Neural progenitor cell (in vitro differentiated cells): ENCODE results near the gene PDE3B.

Experiments used
- EZH2 ChIP-seq: fragments of 200-600 bp; sonication (generic); IDR thresholded peaks from 2 replicates; pipeline ENCODE4 v1.6.1; 2017; ENCODE audit warnings: antibody characterized with exemption, mild to moderate bottlenecking, moderate library complexity
- EZH2phosphoT487 ChIP-seq: fragments of 200-600 bp; sonication (generic); IDR thresholded peaks from 2 replicates; pipeline ENCODE4 v1.6.1; 2017; ENCODE audit warnings: antibody characterized with exemption
- TF ChIP-seq, protein P1 (sequence below): fragments of 200-600 bp; sonication (generic); IDR thresholded peaks from 2 replicates; pipeline ENCODE4 v1.5.1; 2017; ENCODE audit warnings: antibody characterized with exemption, mild to moderate bottlenecking

DNA sequence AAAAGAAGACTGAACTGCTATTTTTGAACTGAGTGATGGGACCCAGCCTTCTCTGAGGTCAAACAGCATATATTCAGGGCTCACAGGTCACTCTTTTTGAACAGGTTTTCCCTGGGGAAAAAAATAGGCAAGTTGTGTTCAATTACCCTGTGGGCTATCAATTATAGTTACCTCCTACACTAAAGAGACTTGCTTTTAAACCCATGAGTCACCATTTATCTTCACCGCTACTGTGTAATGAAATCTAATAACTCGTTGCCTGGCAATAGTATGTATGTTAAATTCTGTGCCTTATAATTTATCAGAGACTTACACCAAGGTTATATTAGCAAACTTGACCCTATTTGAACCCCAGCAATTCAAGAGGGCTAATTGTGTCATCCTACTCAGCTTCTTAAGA lies 149.9 kb downstream of the PDE3B start:
- TF ChIP-seq, protein P1, sequence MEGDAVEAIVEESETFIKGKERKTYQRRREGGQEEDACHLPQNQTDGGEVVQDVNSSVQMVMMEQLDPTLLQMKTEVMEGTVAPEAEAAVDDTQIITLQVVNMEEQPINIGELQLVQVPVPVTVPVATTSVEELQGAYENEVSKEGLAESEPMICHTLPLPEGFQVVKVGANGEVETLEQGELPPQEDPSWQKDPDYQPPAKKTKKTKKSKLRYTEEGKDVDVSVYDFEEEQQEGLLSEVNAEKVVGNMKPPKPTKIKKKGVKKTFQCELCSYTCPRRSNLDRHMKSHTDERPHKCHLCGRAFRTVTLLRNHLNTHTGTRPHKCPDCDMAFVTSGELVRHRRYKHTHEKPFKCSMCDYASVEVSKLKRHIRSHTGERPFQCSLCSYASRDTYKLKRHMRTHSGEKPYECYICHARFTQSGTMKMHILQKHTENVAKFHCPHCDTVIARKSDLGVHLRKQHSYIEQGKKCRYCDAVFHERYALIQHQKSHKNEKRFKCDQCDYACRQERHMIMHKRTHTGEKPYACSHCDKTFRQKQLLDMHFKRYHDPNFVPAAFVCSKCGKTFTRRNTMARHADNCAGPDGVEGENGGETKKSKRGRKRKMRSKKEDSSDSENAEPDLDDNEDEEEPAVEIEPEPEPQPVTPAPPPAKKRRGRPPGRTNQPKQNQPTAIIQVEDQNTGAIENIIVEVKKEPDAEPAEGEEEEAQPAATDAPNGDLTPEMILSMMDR: no peak
- TF ChIP-seq EZH2: no peak
- no peak for TF ChIP-seq EZH2phosphoT487
